SK-N-SH (cell line): ENCODE results near the gene FAM222B.

Experiments
- EP300 ChIP-seq, 2 experiments: IDR thresholded peaks; 2 replicates each; pipeline versions ENCODE4 v1.4.0 to v1.6.1; 2012; ENCODE audit warnings: borderline replicate concordance in 1 of 2, low read depth in 1 of 2, low read length in 1 of 2
- EZH2phosphoT487 ChIP-seq: fragments of 200-600 bp; sonication (generic); IDR thresholded peaks from 2 replicates; pipeline ENCODE4 v1.6.1; 2017; ENCODE audit warnings: low read depth, mixed run types, mild to moderate bottlenecking, antibody characterized with exemption, moderate library complexity, borderline replicate concordance
- GABPA ChIP-seq: IDR thresholded peaks from 2 replicates; pipeline ENCODE4 v1.4.0; 2012; ENCODE audit warnings: low read depth, mild to moderate bottlenecking
- RCOR1 ChIP-seq: fragments of 150-350 bp; IDR thresholded peaks from 2 replicates; pipeline ENCODE4 v1.6.1; 2017; ENCODE audit warnings: antibody characterized with exemption, low read length
- TF ChIP-seq, protein P1 (sequence below): fragments of 200-600 bp; sonication (generic); IDR thresholded peaks from 2 replicates; pipeline ENCODE4 v1.6.1; 2017; ENCODE audit warnings: antibody characterized with exemption, mild to moderate bottlenecking, moderate library complexity
- TF ChIP-seq, protein P2 (sequence below): IDR thresholded peaks from 2 replicates; pipeline ENCODE4; 2012
- TF ChIP-seq, protein P3 (sequence below): IDR thresholded peaks from 2 replicates; pipeline ENCODE4 v1.4.0; 2012; ENCODE audit warnings: low read depth, borderline replicate concordance

DNA sequence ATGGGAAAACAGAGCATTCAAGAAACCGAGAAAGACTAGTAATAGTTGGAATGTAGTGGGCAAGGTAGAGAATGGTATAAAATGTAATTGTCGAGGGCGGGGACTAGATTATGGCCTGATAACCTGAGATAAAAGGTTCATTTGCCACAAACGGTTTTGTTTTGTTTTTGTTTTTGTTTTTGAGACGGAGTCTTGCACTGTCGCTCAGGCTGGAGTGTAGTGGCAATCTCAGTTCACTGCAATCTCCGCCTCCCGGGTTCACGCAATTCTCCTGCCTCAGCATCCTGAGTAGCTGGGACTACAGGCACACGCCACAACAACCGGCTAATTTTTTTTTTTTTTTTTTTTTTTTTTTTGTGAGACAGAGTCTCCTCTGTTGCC is 112.7 kb downstream of the FAM222B start:
- TF ChIP-seq, protein P1, sequence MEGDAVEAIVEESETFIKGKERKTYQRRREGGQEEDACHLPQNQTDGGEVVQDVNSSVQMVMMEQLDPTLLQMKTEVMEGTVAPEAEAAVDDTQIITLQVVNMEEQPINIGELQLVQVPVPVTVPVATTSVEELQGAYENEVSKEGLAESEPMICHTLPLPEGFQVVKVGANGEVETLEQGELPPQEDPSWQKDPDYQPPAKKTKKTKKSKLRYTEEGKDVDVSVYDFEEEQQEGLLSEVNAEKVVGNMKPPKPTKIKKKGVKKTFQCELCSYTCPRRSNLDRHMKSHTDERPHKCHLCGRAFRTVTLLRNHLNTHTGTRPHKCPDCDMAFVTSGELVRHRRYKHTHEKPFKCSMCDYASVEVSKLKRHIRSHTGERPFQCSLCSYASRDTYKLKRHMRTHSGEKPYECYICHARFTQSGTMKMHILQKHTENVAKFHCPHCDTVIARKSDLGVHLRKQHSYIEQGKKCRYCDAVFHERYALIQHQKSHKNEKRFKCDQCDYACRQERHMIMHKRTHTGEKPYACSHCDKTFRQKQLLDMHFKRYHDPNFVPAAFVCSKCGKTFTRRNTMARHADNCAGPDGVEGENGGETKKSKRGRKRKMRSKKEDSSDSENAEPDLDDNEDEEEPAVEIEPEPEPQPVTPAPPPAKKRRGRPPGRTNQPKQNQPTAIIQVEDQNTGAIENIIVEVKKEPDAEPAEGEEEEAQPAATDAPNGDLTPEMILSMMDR: no peak
- TF ChIP-seq, protein P2, sequence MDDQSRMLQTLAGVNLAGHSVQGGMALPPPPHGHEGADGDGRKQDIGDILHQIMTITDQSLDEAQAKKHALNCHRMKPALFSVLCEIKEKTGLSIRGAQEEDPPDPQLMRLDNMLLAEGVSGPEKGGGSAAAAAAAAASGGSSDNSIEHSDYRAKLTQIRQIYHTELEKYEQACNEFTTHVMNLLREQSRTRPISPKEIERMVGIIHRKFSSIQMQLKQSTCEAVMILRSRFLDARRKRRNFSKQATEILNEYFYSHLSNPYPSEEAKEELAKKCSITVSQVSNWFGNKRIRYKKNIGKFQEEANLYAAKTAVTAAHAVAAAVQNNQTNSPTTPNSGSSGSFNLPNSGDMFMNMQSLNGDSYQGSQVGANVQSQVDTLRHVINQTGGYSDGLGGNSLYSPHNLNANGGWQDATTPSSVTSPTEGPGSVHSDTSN: no peak
- no peak for TF ChIP-seq GABPA
- no peak for TF ChIP-seq EP300 (IDR thresholded peaks at IDR 0.05; ENCODE audit: borderline replicate concordance in 1 of 2, low read depth in 1 of 2, low read length in 1 of 2)
- TF ChIP-seq RCOR1: no peak
- no peak for TF ChIP-seq EZH2phosphoT487
- TF ChIP-seq, protein P3, sequence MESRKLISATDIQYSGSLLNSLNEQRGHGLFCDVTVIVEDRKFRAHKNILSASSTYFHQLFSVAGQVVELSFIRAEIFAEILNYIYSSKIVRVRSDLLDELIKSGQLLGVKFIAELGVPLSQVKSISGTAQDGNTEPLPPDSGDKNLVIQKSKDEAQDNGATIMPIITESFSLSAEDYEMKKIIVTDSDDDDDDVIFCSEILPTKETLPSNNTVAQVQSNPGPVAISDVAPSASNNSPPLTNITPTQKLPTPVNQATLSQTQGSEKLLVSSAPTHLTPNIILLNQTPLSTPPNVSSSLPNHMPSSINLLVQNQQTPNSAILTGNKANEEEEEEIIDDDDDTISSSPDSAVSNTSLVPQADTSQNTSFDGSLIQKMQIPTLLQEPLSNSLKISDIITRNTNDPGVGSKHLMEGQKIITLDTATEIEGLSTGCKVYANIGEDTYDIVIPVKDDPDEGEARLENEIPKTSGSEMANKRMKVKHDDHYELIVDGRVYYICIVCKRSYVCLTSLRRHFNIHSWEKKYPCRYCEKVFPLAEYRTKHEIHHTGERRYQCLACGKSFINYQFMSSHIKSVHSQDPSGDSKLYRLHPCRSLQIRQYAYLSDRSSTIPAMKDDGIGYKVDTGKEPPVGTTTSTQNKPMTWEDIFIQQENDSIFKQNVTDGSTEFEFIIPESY: no peak
